NCI-H1417 (cell line): Measurements from ENCODE around the gene TTC24.

Source experiments
- DNase-seq, 3 experiments: peaks; one replicate each; lab custom pipeline; 2025; lab: John Stamatoyannopoulos, UW

The TTC24 gene

DNA sequence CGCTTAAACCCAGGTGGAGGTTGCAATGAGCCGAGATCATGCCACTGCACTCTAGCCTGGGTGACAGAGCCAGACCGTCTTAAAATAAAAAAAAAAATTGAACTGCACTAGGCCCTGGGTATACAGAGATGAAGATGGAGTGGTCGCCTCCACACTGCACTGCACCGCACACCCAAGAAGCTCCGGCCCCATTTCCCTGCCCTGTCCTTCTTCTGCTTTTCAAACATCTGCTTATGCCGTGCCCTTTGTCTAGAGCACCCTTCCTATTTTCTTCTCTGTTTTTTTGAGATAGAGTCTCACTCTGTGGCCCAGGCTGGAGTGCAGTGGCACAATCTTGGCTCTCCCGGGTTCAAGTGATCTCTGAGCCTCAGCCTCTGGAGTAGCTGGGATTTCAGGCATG lies 24.6 kb upstream of the TTC24 start:
- DNase-seq = no peak

DNA sequence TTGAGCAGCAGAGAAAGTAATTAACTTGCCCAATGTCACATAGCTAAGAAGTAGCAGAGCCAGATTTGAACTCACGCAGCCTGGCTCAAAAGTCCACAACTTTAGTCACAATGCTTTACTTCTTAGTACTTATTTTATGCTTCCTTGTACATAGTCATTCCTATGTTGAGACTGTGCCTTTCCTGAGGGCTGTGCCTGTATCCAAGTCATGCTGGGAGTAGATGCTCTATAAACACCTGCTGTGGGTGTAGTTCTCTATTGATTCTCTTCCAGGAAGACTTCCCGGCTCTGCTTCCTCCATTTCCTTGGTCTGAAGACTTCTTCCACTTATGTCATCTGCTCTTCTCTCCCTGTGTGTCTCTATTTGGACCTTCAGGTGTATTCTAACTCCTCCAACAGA lies 23.8 kb upstream of the TTC24 start:
- DNase-seq = no peak

DNA sequence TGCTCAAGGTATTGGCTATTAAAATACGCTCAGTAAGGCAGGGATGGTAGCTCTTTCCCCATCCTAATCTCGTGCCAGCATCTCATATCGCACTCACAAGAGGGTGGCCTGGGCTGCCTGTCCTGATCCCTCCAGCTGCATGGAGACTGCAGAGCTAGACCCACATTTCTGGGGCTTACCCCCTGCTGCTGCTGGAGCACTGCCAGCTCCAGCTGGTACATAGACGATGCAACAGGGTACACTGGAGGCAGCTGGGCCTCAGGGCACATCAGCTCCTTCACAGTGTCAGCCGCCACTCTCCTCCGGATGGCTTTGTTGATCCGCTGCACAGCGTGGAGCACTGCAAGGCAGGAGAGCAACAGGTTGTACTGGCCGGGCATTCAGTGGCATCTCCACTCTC lies 23.2 kb upstream of the TTC24 start:
- peak in 1 of 3 experiments; percentile 7 for DNase-seq

- no peak for DNase-seq
Measured at GRCh38 chr1:156559086-156559796, 20.3 kb upstream of the TTC24 start.

- no peak for DNase-seq
Measured at GRCh38 chr1:156559797-156560385, 19.6 kb upstream of the TTC24 start.

GRCh38 chr1:156560585-156561163 lies 18.8 kb upstream of the TTC24 start:
- no peak for DNase-seq

- no peak for DNase-seq
Measured at GRCh38 chr1:156565519-156565918, 14.0 kb upstream of the TTC24 start.

- DNase-seq = no peak
Measured at GRCh38 chr1:156566436-156566835, 13.1 kb upstream of the TTC24 start.

DNA sequence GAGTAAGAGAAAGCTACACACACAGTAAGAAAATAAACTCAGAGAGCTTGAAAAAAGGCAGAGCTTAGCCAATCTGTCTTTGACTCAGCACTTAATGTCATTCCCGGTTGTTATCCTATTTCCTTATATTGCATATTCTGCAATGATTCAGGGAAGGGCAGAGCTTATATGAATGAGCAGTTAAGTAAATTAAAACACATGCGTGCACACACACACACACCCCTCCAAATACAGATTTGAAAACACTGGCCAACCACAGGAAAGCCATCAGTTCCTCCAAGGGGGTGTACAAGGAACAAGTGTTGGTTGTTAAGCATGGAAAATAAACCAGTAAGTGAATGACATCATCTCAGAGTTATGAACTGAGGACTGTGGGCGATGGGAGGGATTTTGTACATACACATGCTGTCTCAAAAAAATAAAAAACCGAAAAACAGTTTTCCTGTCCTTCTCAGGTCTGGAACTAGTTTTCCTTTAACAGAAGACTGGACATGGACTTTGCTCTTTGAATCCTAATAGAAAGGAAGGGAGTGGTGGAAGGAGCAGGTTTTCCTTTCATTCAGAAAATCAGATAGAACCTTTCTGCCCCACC lies 8.2 kb upstream of the TTC24 start:
- no peak for DNase-seq

DNA sequence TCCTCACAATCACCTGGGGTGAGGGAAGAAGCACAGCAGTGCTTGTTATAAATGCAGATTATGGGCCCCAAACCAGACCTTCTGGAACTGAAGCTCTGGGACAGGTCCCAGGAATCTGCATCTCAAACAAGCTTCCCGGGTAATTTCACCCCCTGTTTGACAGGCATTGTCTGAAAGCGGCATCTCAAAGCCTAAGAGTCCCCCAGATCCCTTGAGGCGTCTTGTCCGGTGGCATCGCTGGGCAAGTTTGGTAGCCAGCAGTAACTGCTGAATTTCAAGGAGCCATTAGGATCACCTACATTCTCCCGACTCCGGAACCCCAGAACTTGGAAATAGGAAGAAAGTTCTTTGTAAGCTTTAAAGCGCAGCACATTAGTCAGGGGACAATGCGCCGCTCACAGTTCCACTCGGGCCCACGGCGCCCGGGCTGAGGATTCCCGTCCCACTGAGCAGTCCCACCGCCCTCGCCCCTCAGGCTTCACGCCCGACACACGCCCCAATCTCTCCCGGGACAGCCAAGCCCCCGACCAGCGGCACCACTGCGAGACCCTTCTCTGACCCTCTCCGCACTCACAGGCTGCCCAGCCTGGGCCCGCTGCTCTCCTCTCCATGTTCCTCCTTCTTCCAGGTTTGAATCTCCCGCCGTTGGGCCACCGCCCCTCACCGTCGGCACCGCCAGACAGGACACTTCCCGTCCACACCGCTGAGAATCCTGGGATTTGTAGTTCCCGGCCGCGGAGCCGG lies 7.4 kb upstream of the TTC24 start, which contains the start of gene IQGAP3:
Gene IQGAP3 (minus strand): TSS at position 647 of the 744 bp plus-strand sequence. CDS start 36 bp downstream, at position 611.
- peak; percentile 81 to 91 (median 88) for DNase-seq

DNA sequence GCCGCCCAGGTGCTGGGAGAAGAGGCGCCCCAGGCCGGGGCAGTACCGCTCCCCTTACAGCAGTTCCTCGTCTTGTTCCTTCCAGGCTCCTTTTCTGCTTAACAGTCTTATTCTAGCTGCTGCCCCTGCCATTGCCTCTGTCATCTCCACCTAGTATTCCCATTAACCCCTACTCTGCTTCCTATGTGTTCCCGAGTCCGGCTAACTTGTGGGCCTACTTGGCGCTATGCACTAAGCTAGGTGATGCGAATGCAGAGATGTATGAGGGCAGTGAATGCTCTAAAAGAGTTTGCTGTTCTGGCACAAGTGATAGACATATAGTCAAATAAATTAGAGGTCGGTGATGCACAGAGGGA lies 6.9 kb upstream of the TTC24 start:
- DNase-seq = no peak

- no peak for DNase-seq
Measured at GRCh38 chr1:156574039-156574633, 5.4 kb upstream of the TTC24 start.

DNA sequence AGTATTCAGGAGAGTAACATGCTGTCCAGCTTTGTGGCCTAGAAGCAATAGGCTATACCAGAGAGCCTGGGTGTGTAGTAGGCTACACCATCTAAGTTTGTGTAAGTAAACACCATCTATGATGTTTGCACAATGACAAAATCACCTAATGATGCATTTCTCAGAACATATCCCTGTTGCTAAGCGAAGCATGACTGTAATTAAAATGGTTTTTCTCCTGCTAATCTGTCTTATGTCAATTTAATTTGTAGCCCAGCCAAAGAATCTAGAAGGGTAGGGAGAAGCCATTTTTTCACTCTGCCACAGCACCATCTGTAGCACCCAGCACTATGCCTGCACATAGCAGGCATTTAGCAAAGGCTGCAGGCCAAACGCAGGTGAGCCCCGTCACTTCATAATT lies 2.0 kb upstream of the TTC24 start:
- DNase-seq = peak in 2 of 3 experiments; percentile 48 to 71

DNA sequence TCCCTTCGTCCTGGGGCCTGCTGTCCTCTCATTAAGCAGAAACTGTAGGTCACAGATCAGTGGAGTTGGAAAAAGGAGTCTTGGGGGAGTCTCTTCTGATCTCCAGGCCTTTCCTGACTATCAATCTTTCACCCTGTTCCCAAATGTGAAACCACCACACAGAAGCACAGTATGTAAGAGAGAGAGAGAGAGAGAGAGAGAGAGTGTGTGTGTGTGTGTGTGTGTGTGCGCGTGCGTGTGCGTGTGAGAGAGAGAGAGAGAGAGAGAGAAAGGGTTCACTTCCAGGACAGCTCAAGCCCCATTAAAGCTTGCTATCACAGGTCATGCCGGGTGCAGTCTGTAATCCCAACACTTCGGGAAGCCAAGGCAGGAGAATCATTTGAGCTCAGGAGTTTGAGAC lies 1.5 kb upstream of the TTC24 start:
- peak in 1 of 3 experiments; percentile 66 for DNase-seq

DNA sequence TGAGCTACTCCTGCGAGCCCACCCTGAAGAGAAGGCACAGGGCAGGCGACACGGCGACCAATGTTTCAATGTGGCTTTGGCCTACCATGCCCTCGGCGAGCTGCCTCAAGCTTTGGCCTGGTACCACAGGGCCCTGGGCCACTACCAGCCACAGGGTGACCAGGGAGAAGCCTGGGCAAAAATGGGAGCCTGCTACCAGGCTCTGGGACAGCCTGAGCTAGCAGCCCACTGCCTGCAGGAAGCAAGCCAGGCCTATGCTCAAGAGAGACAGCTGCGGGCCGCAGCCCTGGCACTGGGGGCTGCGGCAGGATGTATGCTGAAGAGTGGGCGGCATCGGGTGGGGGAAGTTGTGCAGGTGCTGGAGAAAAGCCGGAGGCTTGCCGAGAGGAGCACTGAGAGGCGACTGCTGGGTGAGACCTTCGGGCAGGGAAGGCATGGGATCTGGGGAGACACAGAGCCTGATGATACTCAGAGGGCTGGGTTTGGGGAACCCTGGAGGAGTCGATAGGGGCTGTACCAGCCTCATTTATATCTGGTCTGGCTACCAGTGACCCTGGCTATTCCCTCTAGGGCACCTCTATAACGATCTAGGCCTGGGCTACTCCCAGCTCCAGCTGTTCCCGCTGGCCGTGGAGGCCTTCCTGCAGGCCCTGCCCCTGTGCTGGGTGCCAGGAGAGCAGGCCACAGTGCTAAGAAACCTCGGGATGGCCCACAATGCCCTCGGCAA lies 2.3 kb downstream of the TTC24 start:
- DNase-seq = no peak

GRCh38 chr1:156582388-156583017 lies 3.0 kb downstream of the TTC24 start:
- DNase-seq = no peak

GRCh38 chr1:156583821-156584622 lies 4.5 kb downstream of the TTC24 start:
- DNase-seq = peak; percentile 54 to 90 (median 89)

DNA sequence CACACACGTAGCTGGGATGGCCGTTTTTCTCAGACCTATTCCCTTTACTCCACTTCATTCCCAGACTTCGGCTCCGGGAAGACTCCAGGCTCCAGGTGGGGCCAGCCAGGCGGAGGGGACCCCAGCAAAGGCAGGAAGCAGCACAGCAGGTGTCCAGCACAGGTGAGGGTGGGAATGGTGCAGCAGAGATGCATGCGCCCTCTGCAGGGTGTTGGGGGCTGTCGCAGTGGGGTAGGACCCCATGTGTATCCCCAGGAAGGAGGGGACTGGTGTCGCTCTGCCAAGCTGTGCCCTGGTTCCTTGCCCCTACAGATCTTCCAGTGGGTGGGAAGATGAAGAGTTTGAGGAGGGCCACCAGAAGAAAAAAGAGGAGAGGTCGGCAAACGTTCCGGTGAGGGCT lies 5.3 kb downstream of the TTC24 start:
- peak in 2 of 3 experiments; percentile 33 to 43 for DNase-seq

DNA sequence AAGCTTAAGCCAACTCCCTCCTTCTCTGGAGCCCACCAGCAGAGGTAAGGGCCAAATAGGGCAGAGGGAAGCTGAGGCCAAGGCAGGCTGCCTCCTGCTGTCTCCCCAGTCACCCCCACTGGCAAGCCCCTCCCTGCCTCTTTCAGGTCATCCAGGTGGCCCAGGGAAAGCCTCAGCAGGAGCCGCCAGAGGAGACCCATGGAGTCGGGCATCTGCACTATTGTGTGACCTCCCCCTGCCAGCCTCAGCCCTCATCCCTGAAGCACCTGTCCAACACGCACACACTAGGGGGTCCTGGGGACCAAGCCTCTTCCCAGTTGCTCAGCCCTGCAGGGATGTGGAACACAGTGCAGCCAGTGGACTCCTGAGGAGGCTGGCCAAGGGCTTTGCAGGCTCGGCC lies 6.8 kb downstream of the TTC24 start:
- DNase-seq = peak in 2 of 3 experiments; percentile 30 to 66
